GM19025 (cell line): ENCODE data around the gene FHL1.
"Not testable (repeated sequence)": the region's sequence is repeated elsewhere in the genome, so short reads cannot be mapped to it uniquely, and the experiment has no call there.

Experiments
- ATAC-seq: cut with Tn5 transposase; IDR thresholded peaks from one replicate; pipeline ENCODE4 v1.9.1; 2021; ENCODE audit warnings: mild to moderate bottlenecking, low read depth, moderate library complexity; ENCODE audit not compliant: unreplicated experiment

Gene FHL1

DNA sequence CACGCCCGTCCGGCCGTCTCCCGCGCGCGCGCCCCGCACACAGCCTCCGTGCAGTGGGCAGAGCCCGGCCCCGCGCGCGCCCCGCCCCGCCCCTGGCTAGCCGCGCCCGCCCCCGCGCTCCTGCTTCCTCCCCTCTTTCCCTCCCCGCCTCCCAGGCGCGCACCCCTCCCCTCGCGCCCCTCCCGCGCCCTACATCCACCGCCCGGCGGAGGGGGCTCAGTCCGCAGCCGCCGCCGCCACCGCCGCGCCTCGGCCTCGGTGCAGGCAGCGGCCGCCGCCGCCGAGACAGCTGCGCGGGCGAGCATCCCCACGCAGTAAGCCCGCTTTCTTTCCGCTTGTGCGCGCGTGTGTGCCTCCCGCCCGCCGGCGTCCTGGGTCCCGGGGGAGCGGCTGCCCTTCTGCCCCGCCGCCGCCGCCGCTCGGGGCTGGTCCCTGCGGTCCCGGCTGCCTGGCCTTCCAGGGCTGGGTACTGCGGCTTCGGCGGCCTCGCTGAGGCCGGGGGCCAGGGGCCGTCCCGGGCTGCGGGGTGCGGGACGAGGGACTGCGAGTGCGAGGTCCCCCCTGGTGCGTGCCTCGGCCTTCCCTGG, at the start of gene FHL1:
Gene FHL1 (plus strand): TSS at position 219 of the 587 bp plus-strand sequence.
- ATAC-seq: no peak

DNA sequence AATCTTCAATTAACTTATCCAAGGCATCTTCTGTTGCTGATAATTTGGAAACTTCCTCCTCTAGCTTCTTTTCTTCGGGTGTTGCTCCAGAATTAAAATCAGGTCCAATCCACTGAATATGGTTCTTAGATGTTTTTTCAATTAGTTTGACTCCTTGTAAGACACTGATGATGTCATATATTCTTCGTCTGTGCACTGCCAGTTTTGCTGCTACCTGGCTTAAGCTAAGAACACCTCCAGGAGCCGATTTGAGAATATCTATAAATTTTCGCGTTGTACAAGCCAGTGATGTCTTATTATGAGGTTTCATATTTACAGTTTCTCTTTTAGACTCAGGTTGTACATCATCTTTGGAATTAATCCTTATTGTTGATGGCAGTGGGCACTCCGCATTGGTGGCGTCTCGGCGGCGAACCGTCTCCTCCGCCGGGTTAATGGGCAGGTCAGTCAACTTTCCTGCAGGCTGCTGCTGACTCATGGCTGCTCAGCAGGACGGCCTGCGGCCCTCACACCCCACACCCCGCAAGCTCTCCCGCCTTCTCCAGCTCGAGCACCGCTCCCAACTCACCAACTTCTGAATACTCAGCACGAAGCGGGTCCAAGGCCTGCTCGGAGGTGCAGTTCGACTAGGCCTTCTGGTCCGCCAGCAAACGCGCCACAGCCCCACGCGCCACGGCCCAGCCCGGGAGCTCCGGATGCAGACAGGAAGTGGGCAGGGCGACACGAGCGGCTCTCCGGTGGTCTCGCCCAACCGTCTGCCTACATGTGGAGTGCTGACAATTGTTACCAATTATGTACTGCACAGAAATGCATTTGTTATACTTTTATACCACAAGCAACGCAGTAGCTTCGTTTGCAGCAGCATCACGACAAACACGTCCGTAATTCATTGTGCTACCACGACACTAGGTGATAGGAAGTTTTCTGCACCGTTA, 49.2 kb upstream of the FHL1 start:
- no peak for ATAC-seq

DNA sequence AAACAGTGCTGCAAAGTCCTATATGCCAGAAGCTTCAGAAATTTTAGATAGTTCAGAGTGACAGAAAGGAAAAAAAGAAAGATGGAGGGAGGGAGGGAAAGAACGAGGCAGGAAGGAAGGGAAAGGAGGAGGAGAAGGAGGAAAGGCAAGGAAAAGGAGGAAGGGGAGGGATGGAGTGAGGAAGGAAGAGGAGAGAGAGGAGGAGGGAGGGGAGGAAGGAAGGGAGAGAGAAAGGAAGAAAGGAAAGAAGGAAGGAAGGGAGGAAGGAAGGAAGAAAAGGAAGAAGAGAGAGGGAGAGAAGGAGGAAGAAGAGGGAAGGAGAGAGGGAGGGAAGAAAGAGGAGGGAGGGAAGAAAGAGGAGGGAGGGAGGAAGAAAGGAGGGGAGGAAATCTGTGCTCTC, 42.4 kb upstream of the FHL1 start:
- ATAC-seq: no peak

- no peak for ATAC-seq
These were observed 40.3 kb upstream of the FHL1 start for GRCh38 chrX:136106920-136107528.

GRCh38 chrX:136108905-136109304, 38.4 kb upstream of the FHL1 start:
- not testable (repeated sequence) for ATAC-seq

DNA sequence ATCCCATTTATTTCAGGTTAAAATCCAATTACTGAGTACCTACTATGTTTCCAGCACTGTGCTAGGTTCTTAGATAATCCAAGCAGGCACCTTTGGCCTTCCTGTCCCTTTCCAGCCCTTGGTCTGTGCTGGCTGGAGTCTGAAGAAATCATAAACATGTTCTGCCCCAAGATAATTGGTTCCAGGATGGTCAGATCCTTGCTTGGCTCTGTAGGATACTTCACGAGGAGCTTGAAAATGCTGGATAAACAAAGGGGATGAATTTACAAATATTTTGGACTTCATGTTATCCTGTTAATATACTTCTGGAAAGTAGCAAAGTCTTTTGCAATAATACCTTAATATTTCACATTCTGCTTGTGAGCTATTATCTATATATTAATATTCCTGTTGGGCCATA, 35.0 kb upstream of the FHL1 start:
- ATAC-seq: no peak

DNA sequence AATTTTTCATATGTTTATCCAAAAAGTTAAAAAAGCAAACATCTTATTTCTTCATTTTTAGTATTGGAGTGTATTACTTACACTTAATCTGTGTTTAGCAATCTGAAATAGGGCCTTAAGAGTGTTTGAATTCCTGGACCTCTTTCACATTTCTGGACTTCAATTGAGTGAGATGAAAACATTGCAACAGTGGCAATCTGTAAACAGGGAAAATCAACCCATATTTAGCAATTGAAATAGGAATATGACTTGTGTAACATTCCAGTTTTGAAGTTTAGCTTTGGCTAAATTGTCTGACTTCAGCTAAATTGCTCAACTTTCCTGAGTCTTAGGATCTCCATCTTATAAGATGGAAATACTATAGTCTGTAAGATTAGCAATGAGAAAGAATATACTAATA, 34.6 kb upstream of the FHL1 start:
- ATAC-seq: no peak

DNA sequence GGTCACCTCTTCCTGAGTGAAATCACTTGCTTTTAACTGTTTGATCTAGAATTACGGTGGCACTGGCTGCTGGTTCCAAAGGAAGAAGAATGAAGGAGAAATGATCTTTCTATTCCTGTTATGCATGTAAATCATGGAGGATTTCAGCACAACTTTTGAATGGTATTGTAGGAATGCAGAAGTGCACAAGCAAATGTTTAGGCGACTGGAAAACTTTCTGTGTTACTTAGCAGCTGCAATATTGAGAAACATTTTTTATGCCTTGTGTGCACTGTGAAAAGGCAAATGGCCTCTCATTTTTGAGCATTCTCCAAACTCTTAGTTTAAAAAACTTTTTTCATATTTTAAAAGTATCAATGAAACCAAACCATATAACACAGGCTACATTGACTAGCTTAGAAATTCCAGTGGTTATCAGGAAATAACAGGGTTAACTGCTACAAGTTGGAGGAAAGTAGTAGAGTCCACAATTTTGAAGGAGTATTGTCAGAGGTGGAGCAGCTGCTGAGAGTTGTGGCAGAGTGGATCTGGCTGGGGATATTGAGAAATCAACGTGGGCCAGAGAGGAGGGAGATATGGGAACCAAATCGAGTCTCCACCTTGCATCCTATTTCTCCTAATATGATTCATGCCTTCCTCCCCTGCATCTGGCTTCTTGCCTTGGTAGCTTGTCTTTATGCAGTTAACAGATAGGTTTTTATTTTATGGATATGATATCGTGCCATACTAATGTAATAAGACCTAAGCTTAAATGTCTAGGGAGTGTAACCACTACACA, 32.0 kb upstream of the FHL1 start:
- ATAC-seq: no peak

DNA sequence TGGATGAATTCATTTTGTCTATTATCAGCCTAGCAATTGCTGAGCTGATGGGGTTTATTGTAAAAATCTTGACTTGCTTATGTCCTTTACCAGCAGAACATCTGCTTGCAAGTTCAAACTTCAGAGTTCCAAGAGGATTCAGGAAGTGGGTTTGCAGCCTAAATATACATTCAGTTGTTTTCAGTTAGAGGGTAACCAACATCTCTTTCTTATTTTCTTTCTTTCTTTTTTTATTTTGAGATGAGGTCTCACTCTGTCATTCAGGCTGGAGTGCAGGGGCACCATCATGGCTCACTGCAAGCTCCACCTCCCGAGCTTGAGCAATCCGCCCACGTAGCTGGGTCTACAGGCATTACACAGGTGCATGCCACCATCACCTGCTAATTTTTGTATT, 31.4 kb upstream of the FHL1 start:
- no peak for ATAC-seq

DNA sequence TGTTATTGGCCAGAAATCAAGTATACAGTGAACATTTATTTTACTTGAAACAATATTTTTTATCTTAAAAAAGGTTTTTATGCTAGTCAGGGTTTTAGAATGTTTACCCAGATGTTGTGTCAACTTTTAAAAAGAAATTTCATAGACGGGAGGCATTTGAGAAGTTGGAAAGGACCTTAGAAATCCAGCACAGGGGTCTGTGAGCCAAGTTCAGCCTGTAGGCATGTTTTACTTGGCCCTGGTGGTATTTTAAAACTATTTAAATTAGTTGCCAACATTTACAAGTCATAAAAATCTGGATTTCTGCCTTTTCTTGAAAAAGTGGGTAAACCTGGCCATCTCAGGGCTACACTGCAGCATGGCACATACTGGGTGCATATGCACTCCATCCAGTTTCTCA, 25.5 kb upstream of the FHL1 start:
- ATAC-seq: no peak

- ATAC-seq: no peak
These were observed 25.1 kb upstream of the FHL1 start for GRCh38 chrX:136122207-136122606.

- ATAC-seq: no peak
These were observed 22.2 kb upstream of the FHL1 start for GRCh38 chrX:136125106-136125505.

GRCh38 chrX:136126371-136126770, 21.0 kb upstream of the FHL1 start:
- ATAC-seq: no peak

DNA sequence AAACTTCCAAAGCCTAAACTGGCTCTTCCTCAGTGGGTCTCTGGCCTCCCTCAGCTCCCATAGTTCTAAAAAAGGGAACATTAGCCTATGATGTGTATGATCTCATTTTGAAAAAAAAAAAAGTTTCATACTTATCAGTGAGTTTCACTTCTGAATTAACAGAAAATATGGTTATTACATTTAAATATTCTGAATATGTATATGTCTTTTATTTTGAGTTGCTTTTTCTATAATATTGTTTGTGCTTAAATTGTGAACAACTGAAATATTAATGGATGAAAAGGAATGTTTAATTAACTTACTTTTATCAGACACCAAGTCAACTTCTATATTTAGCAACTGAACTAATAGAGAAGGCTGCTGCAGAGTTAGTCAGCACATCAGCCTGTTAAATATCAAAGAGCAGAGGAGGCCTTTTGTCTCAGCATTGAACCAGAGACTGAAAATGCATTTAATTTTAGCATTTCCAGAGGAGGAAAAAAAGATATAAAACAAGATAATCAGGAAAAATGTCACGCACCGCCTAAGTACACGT, 20.4 kb upstream of the FHL1 start:
- no peak for ATAC-seq

- no peak for ATAC-seq
These were observed 18.6 kb upstream of the FHL1 start for GRCh38 chrX:136128743-136129142.

DNA sequence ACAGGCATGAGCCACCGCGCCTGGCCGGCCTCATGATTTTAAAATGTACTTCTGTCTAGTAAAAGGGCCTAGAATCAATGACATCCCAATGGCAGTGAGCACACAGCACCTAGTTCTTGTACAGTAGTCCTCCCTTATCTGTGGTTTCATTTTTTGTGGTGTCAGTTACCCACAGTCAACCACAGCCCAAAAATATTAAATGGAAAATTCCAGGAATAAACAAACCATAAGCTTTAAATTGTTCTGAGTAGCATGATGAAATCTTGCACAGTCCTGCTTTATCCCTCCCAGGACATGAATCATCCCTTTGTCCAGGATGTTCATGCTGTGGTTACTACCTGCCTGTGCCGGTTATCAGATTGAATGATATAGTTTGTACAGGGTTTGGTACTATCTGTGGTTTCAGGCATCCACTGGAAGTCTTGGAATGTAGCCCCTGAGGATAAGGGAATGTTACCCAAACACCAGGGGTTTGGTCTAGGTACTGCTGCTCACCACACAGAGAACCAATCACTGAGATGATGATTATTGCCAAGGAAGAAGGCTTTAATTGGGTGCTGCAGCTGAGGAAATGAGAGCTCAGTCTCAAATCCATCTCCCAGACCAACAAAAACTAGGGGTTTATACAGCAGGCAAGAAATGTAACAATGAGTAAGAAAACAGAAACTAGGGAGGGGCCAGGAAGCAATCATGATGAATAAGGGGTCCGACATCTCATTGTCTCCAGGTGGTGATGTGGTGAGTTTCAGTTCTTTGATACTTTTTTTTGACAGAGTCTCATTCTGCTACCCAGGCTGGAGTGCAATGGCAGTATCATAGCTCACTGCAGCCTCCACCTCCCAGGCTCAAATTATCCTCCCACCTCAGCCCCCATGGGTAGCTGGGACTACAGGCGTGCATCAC, 16.2 kb upstream of the FHL1 start:
- no peak for ATAC-seq

- no peak for ATAC-seq
These were observed 8.4 kb upstream of the FHL1 start for GRCh38 chrX:136138939-136139338.

GRCh38 chrX:136141569-136141968, 5.8 kb upstream of the FHL1 start:
- ATAC-seq: no peak

DNA sequence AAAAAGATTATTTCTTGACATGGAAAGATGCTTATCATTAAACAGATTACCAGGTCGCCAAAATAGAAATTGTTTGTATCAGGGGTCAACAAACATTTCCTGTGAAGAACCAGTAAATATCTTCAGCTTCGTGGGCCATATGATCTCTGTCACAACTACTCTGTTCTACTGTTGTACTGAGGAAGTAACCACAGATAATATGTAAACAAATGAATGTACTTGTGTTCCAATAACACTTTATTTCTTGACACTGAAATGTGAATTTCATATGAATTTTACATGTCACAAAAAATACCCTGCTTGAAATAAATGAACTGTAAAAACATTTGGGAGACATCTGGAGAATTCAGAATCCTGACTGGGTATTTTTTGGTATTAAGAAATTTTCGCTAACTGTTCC, 4.7 kb upstream of the FHL1 start:
- no peak for ATAC-seq

GRCh38 chrX:136143711-136144110, 3.6 kb upstream of the FHL1 start:
- ATAC-seq: no peak
